ENCODE results near the gene HINFP. TPM values are rescaled to one million over a fixed set of nuclear protein-coding genes. Genes with fewer than 3 reads are reported as not detected.

HINFP gene
- total and polyA plus RNA-seq, 2 of the 4 experiments (the other 2 are of a cell fraction): 9.1 to 15.3 TPM

DNA sequence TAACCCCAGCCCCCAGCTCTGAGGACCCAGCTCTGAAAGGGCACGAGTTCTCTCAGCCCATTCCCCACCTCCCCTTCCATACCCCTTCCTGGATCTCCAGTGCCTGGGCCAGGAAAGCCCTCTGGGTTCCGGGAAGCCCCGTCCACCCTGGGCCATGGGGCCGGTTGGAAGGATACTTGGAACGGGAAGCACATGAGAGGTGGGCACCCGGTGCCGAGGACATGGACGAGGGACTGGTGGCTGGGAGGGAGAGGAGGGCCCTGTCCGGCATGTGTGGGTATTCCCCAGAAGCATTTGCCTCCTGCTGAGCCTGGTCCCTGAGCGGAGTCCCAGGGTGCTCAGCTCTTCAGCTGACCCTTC lies 5.2 kb upstream of the HINFP start:
- ChIA-PET CTCF (no interaction called here), POLR2A (ENCODE audit: unreplicated experiment) (no interaction called here)
- in situ Hi-C loops (cut with MboI; ENCODE audit: low sequenced_read_pairs) (no loop called here), intact Hi-C loops (cut with micrococcal nuclease) (no loop called here), dilution Hi-C loops (cut with HindIII; ENCODE audit: low sequenced_read_pairs, unreplicated experiment) (no loop called here)
- Histone ChIP-seq H2AFZ (replicated peaks; ENCODE audit: low read length, poor library complexity) (no peak overlapping the region), H3K27me3 (ENCODE audit: control insufficient read depth, insufficient read depth, low read length) (no peaks in the 10 kb centered on the region), H2BK20ac (ENCODE audit: low read depth, low read length) (no peak overlapping the region), H2BK15ac (ENCODE audit: low read depth, low read length) (no peak overlapping the region), H3K4ac (ENCODE audit: low read depth, low read length) (no peak overlapping the region), H2AK9ac (replicated peaks; ENCODE audit: low read depth, low read length, poor library complexity) (no peak overlapping the region), H2BK120ac (ENCODE audit: low read depth, low read length) (no peak overlapping the region), H4K5ac (ENCODE audit: low read depth, low read length) (no peak overlapping the region), H3K14ac (replicated peaks; ENCODE audit: low read depth, low read length) (no peak overlapping the region), H3K9me1 (ENCODE audit: insufficient read depth, low read length) (peaks cover 4% of the 10 kb centered on the region; the same call in 1 of the 2 replicates), H3K4me2 (ENCODE audit: low read depth, low read length) (no peak overlapping the region), H3K27ac (ENCODE audit: insufficient read depth, low read length) (no peak overlapping the region), H3K36me3 (ENCODE audit: control insufficient read depth, insufficient read depth, low read length) (peaks cover 30% of the 10 kb centered on the region), H4K91ac (ENCODE audit: insufficient read depth, low read depth, low read length) (no peak overlapping the region), H3K18ac (ENCODE audit: low read depth, low read length) (no peak overlapping the region), H3K23ac (ENCODE audit: low read depth, low read length) (no peak overlapping the region), H2BK5ac (ENCODE audit: low read depth, low read length, poor library complexity, severe bottlenecking) (no peak overlapping the region), H2AK5ac (ENCODE audit: low read depth, low read length) (no peak overlapping the region), H4K20me1 (ENCODE audit: insufficient read depth, low read length) (no peaks in the 10 kb centered on the region), H3K4me1 (ENCODE audit: control insufficient read depth, insufficient read depth, low read length) (no peaks in the 10 kb centered on the region; the same call in 1 of the 2 replicates), H3K4me3 (ENCODE audit: insufficient read depth, low read depth, low read length) (no peak overlapping the region), H3K9ac (ENCODE audit: low read depth, low read length) (no peak overlapping the region), H4K8ac (ENCODE audit: low read depth in 2 of 2, low read length in 2 of 2) (no peak overlapping the region), H3K79me1 (ENCODE audit: low read depth in 1 of 2, low read length in 2 of 2) (0 out of 4 replicates have a peak, but pooled peaks cover 0 to 7% of the 10 kb centered on the region in 2 experiments), H3K9me3 (ENCODE audit: control insufficient read depth, insufficient read depth, low read length) (no peaks in the 10 kb centered on the region), H3K56ac (ENCODE audit: extremely low read depth, insufficient read depth, low read length) (no peak overlapping the region)
- ATAC-seq (ENCODE audit: low read depth): no peak
- no TSS peak for BruUV-seq (replicated peaks)
- DNase-seq: no peak
- WGBS, 2 experiments (ENCODE audit: extremely low coverage in 2 of 2, insufficient read length in 1 of 2): no CpG with 5 or more reads among the region's 10 CpGs
- TF ChIP-seq POLR2A (IDR thresholded peaks at IDR 0.05; ENCODE audit: low read depth, low read length) (no peak), USF2 (IDR thresholded peaks at IDR 0.05; ENCODE audit: low read depth, low read length) (no peak), SMC3 (IDR thresholded peaks at IDR 0.05; ENCODE audit: low read depth, low read length) (no peak), NFE2L2 (IDR thresholded peaks at IDR 0.05; ENCODE audit: low read depth, low read length) (no peak), RCOR1 (IDR thresholded peaks at IDR 0.05; ENCODE audit: insufficient replicate concordance, low read length) (no peak), FOS (IDR thresholded peaks at IDR 0.05; ENCODE audit: low read depth, low read length) (no peak), CHD1 (IDR thresholded peaks at IDR 0.05; ENCODE audit: low read depth, low read length) (no peak), CEBPB (IDR thresholded peaks at IDR 0.05; ENCODE audit: low read depth, low read length) (no peak), MXI1 (IDR thresholded peaks at IDR 0.05; ENCODE audit: borderline replicate concordance, low read depth, low read length) (no peak), MAZ (IDR thresholded peaks at IDR 0.05; ENCODE audit: borderline replicate concordance, low read depth, low read length) (no peak), CTCF (conservative IDR thresholded peaks at IDR 0.05; ENCODE audit: low read depth, low read length) (no peak), MAFK (IDR thresholded peaks at IDR 0.05; ENCODE audit: low read depth, low read length) (no peak), ELK1 (IDR thresholded peaks at IDR 0.05; ENCODE audit: borderline replicate concordance, low read depth, low read length) (no peak), RAD21 (IDR thresholded peaks at IDR 0.05; ENCODE audit: low read length) (no peak), RFX5 (IDR thresholded peaks at IDR 0.05; ENCODE audit: low read depth, low read length) (no peak)

Measured in IMR-90 (cell line).